ENCODE results near the gene TCAIM. TPM values are rescaled to one million over a fixed set of nuclear protein-coding genes. Genes with fewer than 3 reads are reported as not detected.

Gene TCAIM
- total and polyA plus RNA-seq, 2 donors (not counting 3 experiments of a cell fraction or from before 2014, with no cell fraction given): 9.2 to 18.2 TPM

GRCh38 chr3:44334326-44334725, 4.2 kb upstream of the TCAIM start:
- Histone ChIP-seq H3K9me1 (replicated peaks; ENCODE audit: control insufficient read depth, extremely low read depth, insufficient read depth, low read length) (no peaks in the 10 kb centered on the region), H3K79me2 (ENCODE audit: control insufficient read depth, insufficient read depth, low read length) (no peaks in the 10 kb centered on the region), H3K4me3 (replicated peaks in 1 of 3; ENCODE audit: insufficient read depth in 1 of 3, low read depth in 1 of 3, low read length in 3 of 3) (no peak overlapping the region), H3K27ac (ENCODE audit: insufficient read depth, low read depth, low read length) (no peak overlapping the region), H3K36me3 (ENCODE audit: control insufficient read depth in 2 of 2, extremely low read depth in 1 of 2, insufficient read depth in 2 of 2, low read length in 2 of 2) (no peaks in the 10 kb centered on the region), H3K4me1 (ENCODE audit: control insufficient read depth, extremely low read depth, insufficient read depth, low read length) (peaks cover 2% of the 10 kb centered on the region), H3K9ac (replicated peaks; ENCODE audit: extremely low read depth, insufficient read depth, low read length) (no peak overlapping the region), H4K20me1 (replicated peaks; ENCODE audit: control insufficient read depth, extremely low read depth, insufficient read depth, low read length) (no peaks in the 10 kb centered on the region), H3K9me3 (replicated peaks; ENCODE audit: control insufficient read depth, insufficient read depth, low read length) (no peaks in the 10 kb centered on the region), H3K27me3 (ENCODE audit: control insufficient read depth in 2 of 2, insufficient read depth in 2 of 2, low read length in 2 of 2) (peaks cover 11 to 13% of the 10 kb centered on the region in 2 experiments), H2AFZ (ENCODE audit: low read depth, low read length) (no peak overlapping the region), H3K4me2 (ENCODE audit: insufficient read depth, low read length) (no peak overlapping the region)
- TF ChIP-seq POLR2AphosphoS5 (IDR thresholded peaks at IDR 0.05; ENCODE audit: insufficient read depth, low read depth, low read length): no peak
- no peak for TF ChIP-seq FOS (IDR thresholded peaks at IDR 0.05; ENCODE audit: borderline replicate concordance, insufficient read depth, low read length)
- TF ChIP-seq, protein P1, sequence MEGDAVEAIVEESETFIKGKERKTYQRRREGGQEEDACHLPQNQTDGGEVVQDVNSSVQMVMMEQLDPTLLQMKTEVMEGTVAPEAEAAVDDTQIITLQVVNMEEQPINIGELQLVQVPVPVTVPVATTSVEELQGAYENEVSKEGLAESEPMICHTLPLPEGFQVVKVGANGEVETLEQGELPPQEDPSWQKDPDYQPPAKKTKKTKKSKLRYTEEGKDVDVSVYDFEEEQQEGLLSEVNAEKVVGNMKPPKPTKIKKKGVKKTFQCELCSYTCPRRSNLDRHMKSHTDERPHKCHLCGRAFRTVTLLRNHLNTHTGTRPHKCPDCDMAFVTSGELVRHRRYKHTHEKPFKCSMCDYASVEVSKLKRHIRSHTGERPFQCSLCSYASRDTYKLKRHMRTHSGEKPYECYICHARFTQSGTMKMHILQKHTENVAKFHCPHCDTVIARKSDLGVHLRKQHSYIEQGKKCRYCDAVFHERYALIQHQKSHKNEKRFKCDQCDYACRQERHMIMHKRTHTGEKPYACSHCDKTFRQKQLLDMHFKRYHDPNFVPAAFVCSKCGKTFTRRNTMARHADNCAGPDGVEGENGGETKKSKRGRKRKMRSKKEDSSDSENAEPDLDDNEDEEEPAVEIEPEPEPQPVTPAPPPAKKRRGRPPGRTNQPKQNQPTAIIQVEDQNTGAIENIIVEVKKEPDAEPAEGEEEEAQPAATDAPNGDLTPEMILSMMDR (IDR thresholded peaks at IDR 0.05; ENCODE audit: extremely low read depth in 1 of 2, insufficient read depth in 1 of 2, low read depth in 1 of 2, low read length in 2 of 2): no peak
- no peak for TF ChIP-seq MAX (IDR thresholded peaks at IDR 0.05; ENCODE audit: insufficient read depth, insufficient read length)
- no peak for TF ChIP-seq EZH2 (IDR thresholded peaks at IDR 0.05; ENCODE audit: borderline replicate concordance, low read depth, low read length, severe bottlenecking)
- no peak for TF ChIP-seq JUN (IDR thresholded peaks at IDR 0.05; ENCODE audit: borderline replicate concordance, insufficient read depth, insufficient read length, low read depth)
- no peak for TF ChIP-seq MYC (IDR thresholded peaks at IDR 0.05; ENCODE audit: low read depth, low read length)
- no peak for TF ChIP-seq GATA2 (IDR thresholded peaks at IDR 0.05; ENCODE audit: insufficient read depth, insufficient read length, low read depth, low read length)
- no peak for TF ChIP-seq POLR2A (IDR thresholded peaks at IDR 0.05; ENCODE audit: low read depth, low read length)
- ChIA-PET POLR2A (no interaction called here), CTCF (interaction anchor here (0.6 kb wide), 1 partner anchor 10 kb away, joined by 3 read pairs; no protein-coding TSS in a partner anchor)
- DNase-seq (ENCODE audit: low read depth, low spot score) (no peak), FAIRE-seq (no peak)
- dilution Hi-C loops (cut with MboI; ENCODE audit: extremely low pct_ligation_motif_present, low sequenced_read_pairs) (no loop called here), intact Hi-C loops (cut with micrococcal nuclease) (no loop called here)
- no TSS peak for BruUV-seq (replicated peaks)
